ENCODE data around the gene MAPK4. TPM values are rescaled to one million over a fixed set of nuclear protein-coding genes. Genes with fewer than 3 reads are reported as not detected.
"Not testable (repeated sequence)": the region's sequence is repeated elsewhere in the genome, so short reads cannot be mapped to it uniquely, and the experiment has no call there.

MAPK4 gene
- 1.5 TPM for polyA plus RNA-seq
- long read RNA-seq, donor 1, result 0 reads
- long read RNA-seq, donor 2, result 0 reads
- long read RNA-seq, donor 3, result 0 reads
- long read RNA-seq, donor 4, result 0 reads
- long read RNA-seq, donor 5, result 0 reads
- long read RNA-seq, donor 6, result 0 reads
- long read RNA-seq, donor 7, result 0 reads
- long read RNA-seq, donor 8, result 0 reads
- long read RNA-seq, donor 9, full-length matches to known transcripts, result 1 of 1 reads
- long read RNA-seq, donor 9, partial matches to known transcripts, result 0 of 1 reads
- long read RNA-seq, donor 9, other reads (novel, unspliced or antisense), result 0 of 1 reads
- long read RNA-seq, donor 10, result 0 reads
- long read RNA-seq, donor 11, result 0 reads

DNA sequence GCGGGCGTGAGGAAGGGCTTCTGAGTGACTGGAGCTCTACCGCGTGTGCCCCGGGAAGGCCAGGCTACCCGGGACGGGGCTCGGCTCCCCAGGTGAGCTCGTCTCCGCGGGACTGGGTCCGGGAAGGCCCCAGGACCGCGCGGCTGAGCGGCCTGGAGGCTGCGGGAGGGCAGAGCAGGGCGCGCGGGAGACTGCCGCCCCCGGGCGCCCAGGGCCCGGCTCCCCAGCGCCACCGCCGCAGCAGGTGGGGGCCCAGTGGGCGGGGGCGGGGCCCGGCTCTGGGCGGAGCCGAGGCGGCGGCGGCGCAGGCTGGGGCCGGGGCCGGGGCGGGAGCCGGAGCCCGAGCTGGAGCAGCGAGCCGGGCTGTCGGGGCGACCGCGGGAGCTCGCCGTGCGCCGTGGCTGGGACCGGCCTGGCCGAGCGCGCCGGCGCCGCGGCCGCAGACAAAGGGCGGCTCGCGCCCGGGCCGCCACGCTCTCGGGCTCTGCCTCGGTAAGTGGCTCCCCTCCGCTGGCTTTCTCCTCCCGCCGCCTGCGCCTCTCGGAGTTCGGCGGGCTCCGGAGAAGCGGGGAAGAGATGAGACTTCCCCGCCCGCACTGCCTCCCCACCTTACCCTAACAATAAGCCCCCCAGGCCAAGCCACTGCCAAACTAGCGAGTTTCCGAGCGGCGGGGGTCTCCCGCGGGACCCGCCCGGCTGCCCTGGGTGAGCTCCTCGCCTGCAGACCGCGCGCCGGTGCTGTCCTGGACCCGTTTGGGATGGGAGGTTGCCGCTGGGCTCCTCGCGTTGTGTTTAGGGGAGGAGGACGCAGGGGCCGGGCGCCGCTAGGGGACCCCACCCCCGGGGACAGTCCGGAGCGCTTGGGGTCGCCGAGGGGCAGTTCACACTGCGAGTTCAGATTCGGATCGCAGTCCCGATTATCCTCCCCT lies at the start of gene MAPK4:
TSS of gene MAPK4 (plus strand) at position 336 of the 929 bp plus-strand sequence. CDS start 103,872 bp downstream, outside the sequence.
- Histone ChIP-seq H3K4me3 (ENCODE audit: low read length) (peak within 1 kb of the TSS; percentile 57), H3K4me1 (ENCODE audit: control insufficient read depth, insufficient read depth, low read length) (peaks cover 10% of the 10 kb centered on the region), H3K27ac (ENCODE audit: low read length) (no peak within 1 kb of the TSS), H3K27me3 (ENCODE audit: control insufficient read depth, insufficient read depth, low read length) (peaks cover 45% of the 10 kb centered on the region), H3K36me3 (ENCODE audit: control insufficient read depth, insufficient read depth, low read length) (no peaks in the 10 kb centered on the region), H3K9me3 (ENCODE audit: control insufficient read depth, low read depth, low read length) (peaks cover 11% of the 10 kb centered on the region)
- peak; percentile 19 to 68 for DNase-seq
- no CpG with 5 or more reads among the region's 109 CpGs for WGBS (ENCODE audit: insufficient coverage, low lambda C conversion rate)

DNA sequence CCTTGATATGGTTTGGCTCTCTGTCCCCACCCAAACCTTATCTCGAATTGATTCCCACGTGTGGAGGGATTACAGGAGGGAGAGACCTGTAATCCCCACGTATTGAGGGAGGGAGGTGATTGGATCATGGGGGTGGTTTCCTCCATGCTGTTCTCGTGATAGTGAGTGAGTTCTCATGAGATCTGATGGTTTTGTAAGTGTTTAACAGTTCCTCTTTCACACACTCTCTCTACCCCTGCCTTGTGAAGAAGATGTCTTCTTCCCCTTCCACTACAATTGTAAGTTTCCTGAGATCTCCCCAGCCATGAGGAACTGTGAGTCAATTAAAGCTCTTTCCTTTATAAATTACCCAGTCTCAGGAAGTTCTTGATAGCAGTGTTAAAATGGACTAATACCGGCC lies 42.6 kb upstream of the MAPK4 start:
- H3K36me3 ChIP-seq (ENCODE audit: control insufficient read depth, insufficient read depth, low read length); H3K27me3 ChIP-seq (ENCODE audit: control insufficient read depth, insufficient read depth, low read length); DNase-seq; H3K9me3 ChIP-seq (ENCODE audit: control insufficient read depth, low read depth, low read length); H3K4me3 ChIP-seq (ENCODE audit: low read length); H3K27ac ChIP-seq (ENCODE audit: low read length); H3K4me1 ChIP-seq (ENCODE audit: control insufficient read depth, insufficient read depth, low read length): not testable (repeated sequence)
- WGBS (ENCODE audit: insufficient coverage, low lambda C conversion rate), result no CpG with 5 or more reads among the region's 5 CpGs

DNA sequence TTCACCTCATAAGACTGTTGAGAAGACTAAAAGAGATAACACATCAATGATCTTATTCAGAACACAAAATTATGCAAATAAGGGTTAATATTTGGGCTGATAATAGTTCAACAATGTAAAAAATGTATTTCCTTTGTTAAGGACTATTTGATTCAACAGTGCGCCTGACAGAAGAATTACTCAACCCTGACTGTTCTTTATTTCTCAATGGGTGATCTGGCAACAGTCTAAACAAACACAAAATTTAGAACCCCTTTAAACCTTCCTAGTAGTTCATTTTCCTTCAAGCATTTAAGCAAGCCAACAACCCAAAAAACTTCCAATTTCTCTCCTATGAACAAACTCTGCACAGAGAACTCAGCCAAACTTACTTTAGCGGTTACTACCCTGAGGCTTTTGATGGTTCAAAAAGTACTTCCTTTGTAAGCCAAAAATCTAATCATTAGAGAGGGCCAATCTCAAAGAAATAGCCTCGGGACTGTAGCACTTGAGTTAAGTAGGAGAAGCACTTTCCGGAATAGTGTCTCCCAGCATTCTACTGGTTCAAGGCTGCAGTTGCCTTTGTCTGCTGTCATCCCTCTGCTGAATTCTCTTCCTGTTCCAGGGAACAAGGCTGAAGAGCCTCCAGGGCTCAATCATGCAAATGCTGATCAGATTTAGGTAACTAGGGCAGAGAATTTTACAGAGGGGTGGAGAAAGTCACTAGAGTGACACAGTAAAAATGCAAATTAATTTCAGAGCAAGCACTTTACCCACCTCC lies 40.9 kb upstream of the MAPK4 start:
- no peak for DNase-seq
- H3K4me1 ChIP-seq (ENCODE audit: control insufficient read depth, insufficient read depth, low read length), result no peaks in the 10 kb centered on the region
- no peaks in the 10 kb centered on the region for H3K9me3 ChIP-seq (ENCODE audit: control insufficient read depth, low read depth, low read length)
- WGBS (ENCODE audit: insufficient coverage, low lambda C conversion rate), result 91% methylated on average over 1 of the region's 4 CpGs
- no peak overlapping the region for H3K27ac ChIP-seq (ENCODE audit: low read length)
- H3K27me3 ChIP-seq (ENCODE audit: control insufficient read depth, insufficient read depth, low read length), result no peaks in the 10 kb centered on the region
- no peak overlapping the region for H3K4me3 ChIP-seq (ENCODE audit: low read length)
- H3K36me3 ChIP-seq (ENCODE audit: control insufficient read depth, insufficient read depth, low read length), result no peaks in the 10 kb centered on the region

DNA sequence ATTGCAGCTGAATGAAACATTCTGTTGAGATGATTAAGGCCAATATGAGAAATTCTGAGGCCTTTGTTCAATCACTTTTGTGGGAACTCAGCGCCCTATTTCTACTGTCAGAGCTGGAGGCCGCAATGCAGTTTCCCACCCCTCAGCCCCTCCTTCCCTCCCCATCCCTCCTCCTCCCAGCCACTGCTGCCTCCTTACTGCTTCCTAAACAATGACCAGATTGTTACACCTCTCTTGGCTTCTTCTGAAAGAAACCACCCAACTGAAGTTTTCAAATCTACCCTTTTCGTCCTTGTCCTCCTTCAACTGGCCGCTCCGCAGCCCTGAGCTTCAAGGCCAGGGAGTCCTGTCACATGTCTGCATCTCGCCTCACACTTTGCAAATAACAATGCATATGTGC lies 36.7 kb upstream of the MAPK4 start:
- Histone ChIP-seq H3K4me3 (ENCODE audit: low read length) (no peak overlapping the region), H3K27me3 (ENCODE audit: control insufficient read depth, insufficient read depth, low read length) (no peaks in the 10 kb centered on the region), H3K4me1 (ENCODE audit: control insufficient read depth, insufficient read depth, low read length) (no peaks in the 10 kb centered on the region), H3K27ac (ENCODE audit: low read length) (no peak overlapping the region), H3K36me3 (ENCODE audit: control insufficient read depth, insufficient read depth, low read length) (no peaks in the 10 kb centered on the region), H3K9me3 (ENCODE audit: control insufficient read depth, low read depth, low read length) (no peaks in the 10 kb centered on the region)
- no peak for DNase-seq
- 67% methylated on average over 1 of the region's 6 CpGs for WGBS (ENCODE audit: insufficient coverage, low lambda C conversion rate)

DNA sequence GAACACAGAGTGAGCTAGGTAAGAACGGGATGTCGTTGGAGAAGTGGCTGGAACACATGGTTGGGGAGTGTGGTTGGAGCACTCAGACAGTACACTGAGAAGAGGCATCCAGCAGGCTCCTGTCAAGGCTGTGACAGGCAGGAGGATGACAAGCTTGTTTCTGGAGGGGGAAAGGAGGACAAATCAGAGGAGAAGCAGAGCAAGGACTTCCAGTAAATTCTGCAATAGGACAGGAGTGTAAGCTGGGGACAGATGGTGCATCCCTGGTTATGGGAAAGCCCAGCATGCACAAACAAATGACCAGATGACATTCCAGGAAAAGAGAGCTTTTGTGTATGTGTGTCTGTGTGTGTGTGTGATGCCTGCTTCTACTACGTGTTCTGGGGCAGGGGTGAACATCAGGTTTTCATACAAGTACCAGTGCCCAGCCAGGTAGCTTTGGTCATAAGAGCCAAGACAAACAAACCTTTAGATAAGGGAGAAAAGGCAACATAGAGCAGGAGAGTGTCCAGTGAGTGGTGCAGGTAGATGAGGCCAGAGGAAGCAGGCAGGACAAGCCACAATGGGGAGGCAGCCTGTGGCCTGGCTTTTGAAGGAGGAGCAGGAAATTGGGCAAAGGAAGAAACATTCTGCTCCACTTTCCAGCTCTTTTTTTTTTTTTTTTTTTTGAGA lies 32.1 kb upstream of the MAPK4 start:
- Histone ChIP-seq H3K9me3 (ENCODE audit: control insufficient read depth, low read depth, low read length) (no peaks in the 10 kb centered on the region), H3K36me3 (ENCODE audit: control insufficient read depth, insufficient read depth, low read length) (no peaks in the 10 kb centered on the region), H3K27ac (ENCODE audit: low read length) (no peak overlapping the region), H3K4me3 (ENCODE audit: low read length) (no peak overlapping the region), H3K4me1 (ENCODE audit: control insufficient read depth, insufficient read depth, low read length) (no peaks in the 10 kb centered on the region), H3K27me3 (ENCODE audit: control insufficient read depth, insufficient read depth, low read length) (no peaks in the 10 kb centered on the region)
- DNase-seq, result no peak
- WGBS (ENCODE audit: insufficient coverage, low lambda C conversion rate), result no CpG with 5 or more reads among the region's 3 CpGs

DNA sequence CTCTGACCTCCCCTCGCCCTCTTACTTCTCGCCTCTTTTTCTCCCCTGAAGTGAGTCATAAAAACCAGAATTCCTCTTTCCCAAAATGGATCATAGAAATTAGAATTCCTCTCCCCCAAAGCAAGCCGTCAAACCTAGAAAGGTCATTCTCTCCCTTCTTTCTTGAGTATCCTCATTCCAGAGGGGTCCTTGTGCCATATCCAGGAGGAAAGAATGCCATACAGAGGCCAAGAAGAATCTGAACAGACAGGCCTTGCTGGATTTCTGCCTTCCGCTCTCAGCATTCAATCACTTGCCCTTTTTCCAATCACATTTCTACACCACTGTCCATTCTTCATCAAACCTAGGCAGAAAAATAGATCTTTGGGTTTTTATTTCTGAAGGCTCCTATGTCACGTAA lies 31.1 kb upstream of the MAPK4 start:
- H3K27ac ChIP-seq (ENCODE audit: low read length), result no peak overlapping the region
- no peak overlapping the region for H3K4me3 ChIP-seq (ENCODE audit: low read length)
- H3K4me1 ChIP-seq (ENCODE audit: control insufficient read depth, insufficient read depth, low read length), result no peaks in the 10 kb centered on the region
- no peak for DNase-seq
- WGBS (ENCODE audit: insufficient coverage, low lambda C conversion rate), result 100% methylated on average over 3 of the region's 5 CpGs
- H3K27me3 ChIP-seq (ENCODE audit: control insufficient read depth, insufficient read depth, low read length), result no peaks in the 10 kb centered on the region
- H3K9me3 ChIP-seq (ENCODE audit: control insufficient read depth, low read depth, low read length), result peaks cover 7% of the 10 kb centered on the region
- no peaks in the 10 kb centered on the region for H3K36me3 ChIP-seq (ENCODE audit: control insufficient read depth, insufficient read depth, low read length)

DNA sequence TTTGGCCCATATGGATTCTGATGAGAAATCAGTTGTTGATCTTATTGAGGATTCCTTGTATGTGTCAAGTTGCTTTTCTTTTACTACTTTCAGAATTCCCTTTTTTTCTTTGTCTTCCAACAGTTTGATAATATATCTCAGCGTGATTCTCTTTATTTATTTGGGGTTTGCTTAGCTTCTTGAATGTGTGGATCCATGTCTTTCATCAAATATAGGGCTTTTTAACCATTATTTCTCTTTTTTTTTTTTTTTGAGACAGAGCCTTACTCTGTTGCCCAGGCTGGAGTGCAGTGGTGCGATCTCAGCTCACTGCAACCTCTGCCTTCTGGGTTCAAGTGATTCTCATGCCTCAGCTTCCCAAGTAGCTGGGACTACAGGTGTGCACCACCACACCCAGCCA lies 26.1 kb upstream of the MAPK4 start:
- not testable (repeated sequence) for H3K27ac ChIP-seq (ENCODE audit: low read length); H3K4me3 ChIP-seq (ENCODE audit: low read length); H3K36me3 ChIP-seq (ENCODE audit: control insufficient read depth, insufficient read depth, low read length); H3K27me3 ChIP-seq (ENCODE audit: control insufficient read depth, insufficient read depth, low read length); H3K4me1 ChIP-seq (ENCODE audit: control insufficient read depth, insufficient read depth, low read length); DNase-seq
- H3K9me3 ChIP-seq (ENCODE audit: control insufficient read depth, low read depth, low read length), result peaks cover 15% of the 10 kb centered on the region
- WGBS (ENCODE audit: insufficient coverage, low lambda C conversion rate), result 100% methylated on average over 1 of the region's 2 CpGs

DNA sequence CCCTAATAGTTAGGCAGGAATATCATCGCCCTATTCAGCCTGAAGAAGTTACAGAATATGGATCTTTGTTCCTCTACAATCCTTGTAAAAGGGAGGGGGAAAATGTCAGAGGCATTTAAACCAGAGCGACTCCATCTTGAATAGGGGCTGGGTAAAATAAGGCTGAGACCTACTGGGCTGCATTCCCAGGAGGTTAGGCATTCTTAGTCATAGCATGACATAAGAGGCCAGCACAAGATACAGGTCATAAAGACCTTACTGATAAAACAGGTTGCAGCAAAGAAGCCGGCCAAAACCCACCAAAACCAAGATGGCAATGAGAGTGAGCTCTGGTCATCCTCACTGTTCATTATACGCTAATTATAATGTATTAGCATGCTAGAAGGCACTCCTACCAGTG lies 15.4 kb upstream of the MAPK4 start:
- H3K4me3 ChIP-seq (ENCODE audit: low read length); H3K9me3 ChIP-seq (ENCODE audit: control insufficient read depth, low read depth, low read length); DNase-seq; H3K27ac ChIP-seq (ENCODE audit: low read length); H3K27me3 ChIP-seq (ENCODE audit: control insufficient read depth, insufficient read depth, low read length); H3K4me1 ChIP-seq (ENCODE audit: control insufficient read depth, insufficient read depth, low read length); H3K36me3 ChIP-seq (ENCODE audit: control insufficient read depth, insufficient read depth, low read length): not testable (repeated sequence)
- no CpG with 5 or more reads among the region's 4 CpGs for WGBS (ENCODE audit: insufficient coverage, low lambda C conversion rate)

DNA sequence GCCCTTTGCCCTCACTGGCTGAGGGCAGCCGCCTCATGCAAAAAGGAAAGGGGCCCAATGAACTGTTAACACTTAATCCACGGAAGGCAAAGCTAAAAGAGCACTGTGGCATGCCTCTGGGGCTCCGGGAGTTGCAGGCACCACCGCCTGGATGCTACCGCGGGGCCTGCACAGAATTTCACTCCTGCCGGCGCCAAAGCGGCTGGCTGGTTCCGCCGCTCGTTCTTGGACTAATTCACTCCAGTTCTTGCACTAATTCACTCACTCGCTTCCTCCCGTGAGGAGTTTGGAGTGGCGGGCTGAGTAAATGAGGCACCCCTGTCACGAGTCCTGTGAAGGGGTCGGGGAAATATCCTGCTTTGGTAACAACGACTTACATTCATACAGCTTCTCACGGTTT lies 14.0 kb upstream of the MAPK4 start:
- no peak overlapping the region for H3K27ac ChIP-seq (ENCODE audit: low read length)
- H3K36me3 ChIP-seq (ENCODE audit: control insufficient read depth, insufficient read depth, low read length), result no peaks in the 10 kb centered on the region
- H3K4me3 ChIP-seq (ENCODE audit: low read length), result no peak overlapping the region
- WGBS (ENCODE audit: insufficient coverage, low lambda C conversion rate), result no CpG with 5 or more reads among the region's 19 CpGs
- H3K9me3 ChIP-seq (ENCODE audit: control insufficient read depth, low read depth, low read length), result no peaks in the 10 kb centered on the region
- peaks cover 2% of the 10 kb centered on the region for H3K27me3 ChIP-seq (ENCODE audit: control insufficient read depth, insufficient read depth, low read length)
- H3K4me1 ChIP-seq (ENCODE audit: control insufficient read depth, insufficient read depth, low read length), result no peaks in the 10 kb centered on the region
- DNase-seq, result no peak

DNA sequence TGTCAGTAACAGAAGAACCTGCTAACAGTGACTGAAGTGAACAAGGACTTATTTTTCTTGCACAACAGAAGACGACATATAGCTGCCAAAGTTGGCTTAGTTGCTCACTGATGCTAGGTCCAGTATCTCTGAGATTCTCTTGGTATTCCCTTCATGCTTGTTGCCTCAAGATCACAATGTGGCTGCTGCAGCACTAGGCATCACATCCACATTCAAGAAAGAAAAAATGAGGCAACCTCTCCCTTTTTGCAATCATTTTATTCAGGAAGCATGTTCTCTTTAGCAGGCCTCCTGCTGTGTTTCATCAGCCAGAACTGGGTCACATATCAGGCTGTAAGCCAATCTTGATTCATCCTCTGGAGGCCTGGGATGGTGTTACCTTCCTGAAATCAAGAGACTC lies 11.7 kb upstream of the MAPK4 start:
- no peaks in the 10 kb centered on the region for H3K36me3 ChIP-seq (ENCODE audit: control insufficient read depth, insufficient read depth, low read length)
- no peaks in the 10 kb centered on the region for H3K4me1 ChIP-seq (ENCODE audit: control insufficient read depth, insufficient read depth, low read length)
- no peak overlapping the region for H3K4me3 ChIP-seq (ENCODE audit: low read length)
- no peak overlapping the region for H3K27ac ChIP-seq (ENCODE audit: low read length)
- no peak for DNase-seq
- no CpG with 5 or more reads among the region's 1 CpG for WGBS (ENCODE audit: insufficient coverage, low lambda C conversion rate)
- H3K27me3 ChIP-seq (ENCODE audit: control insufficient read depth, insufficient read depth, low read length), result peaks cover 2% of the 10 kb centered on the region
- no peaks in the 10 kb centered on the region for H3K9me3 ChIP-seq (ENCODE audit: control insufficient read depth, low read depth, low read length)
